ENCODE results near the gene MEA1.

Gene MEA1

DNA sequence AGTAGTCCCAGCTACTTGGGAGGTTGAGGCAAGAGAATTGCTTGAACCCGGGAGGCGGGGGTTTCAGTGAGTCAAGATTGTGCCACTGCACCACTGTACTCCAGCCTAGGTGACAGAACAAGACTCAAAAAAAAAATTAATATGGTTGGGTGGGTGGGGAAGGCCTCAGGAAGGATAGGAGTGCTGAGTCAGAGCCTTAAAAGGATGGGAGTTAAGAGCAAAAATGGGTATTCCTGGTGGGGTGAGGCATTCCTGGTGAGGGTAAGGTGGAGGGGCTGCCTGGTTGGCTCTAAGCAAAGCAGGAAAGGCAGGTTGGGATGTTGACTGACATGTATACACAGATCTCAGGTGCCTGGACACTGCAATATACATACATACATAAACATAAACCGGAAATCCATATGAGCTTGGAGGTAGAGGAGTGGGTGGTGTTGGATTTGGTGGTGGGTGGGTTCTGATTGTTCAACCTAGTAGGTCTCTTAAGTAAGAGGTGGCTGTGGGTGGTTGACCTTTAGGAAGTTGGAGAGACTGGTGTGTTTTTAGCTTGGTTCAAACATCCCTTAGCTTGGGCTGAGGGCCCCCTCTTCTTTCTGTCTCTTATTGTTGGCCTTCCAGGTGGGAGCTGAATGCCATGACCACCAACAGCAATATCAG is 6.4 kb upstream of the MEA1 start:
- H3K27ac ChIP-seq (ENCODE audit: low read length) = no peak overlapping the region
- H2AFZ ChIP-seq (ENCODE audit: low read depth, low read length) = no peak overlapping the region
- H3K79me2 ChIP-seq (ENCODE audit: low read length) = peaks cover 40% of the 10 kb centered on the region
- no peaks in the 10 kb centered on the region for H4K20me1 ChIP-seq (ENCODE audit: insufficient read depth, low read length)
- H3K4me3 ChIP-seq (ENCODE audit: low read length) = no peak overlapping the region
- H3K9me3 ChIP-seq (ENCODE audit: insufficient read depth, low read length) = no peaks in the 10 kb centered on the region
- peaks cover 37% of the 10 kb centered on the region for H3K36me3 ChIP-seq (replicated peaks; ENCODE audit: low read depth, low read length)
- no peak overlapping the region for H3K9ac ChIP-seq (ENCODE audit: low read length)
- peaks cover 19% of the 10 kb centered on the region for H3K4me1 ChIP-seq (ENCODE audit: low read length)
- no peak overlapping the region; the same call in 1 of the 2 replicates for H3K4me2 ChIP-seq (ENCODE audit: low read length)
- no peak for TF ChIP-seq EZH2phosphoT487 (IDR thresholded peaks at IDR 0.05; ENCODE audit: low read depth)
- TF ChIP-seq, protein P1, sequence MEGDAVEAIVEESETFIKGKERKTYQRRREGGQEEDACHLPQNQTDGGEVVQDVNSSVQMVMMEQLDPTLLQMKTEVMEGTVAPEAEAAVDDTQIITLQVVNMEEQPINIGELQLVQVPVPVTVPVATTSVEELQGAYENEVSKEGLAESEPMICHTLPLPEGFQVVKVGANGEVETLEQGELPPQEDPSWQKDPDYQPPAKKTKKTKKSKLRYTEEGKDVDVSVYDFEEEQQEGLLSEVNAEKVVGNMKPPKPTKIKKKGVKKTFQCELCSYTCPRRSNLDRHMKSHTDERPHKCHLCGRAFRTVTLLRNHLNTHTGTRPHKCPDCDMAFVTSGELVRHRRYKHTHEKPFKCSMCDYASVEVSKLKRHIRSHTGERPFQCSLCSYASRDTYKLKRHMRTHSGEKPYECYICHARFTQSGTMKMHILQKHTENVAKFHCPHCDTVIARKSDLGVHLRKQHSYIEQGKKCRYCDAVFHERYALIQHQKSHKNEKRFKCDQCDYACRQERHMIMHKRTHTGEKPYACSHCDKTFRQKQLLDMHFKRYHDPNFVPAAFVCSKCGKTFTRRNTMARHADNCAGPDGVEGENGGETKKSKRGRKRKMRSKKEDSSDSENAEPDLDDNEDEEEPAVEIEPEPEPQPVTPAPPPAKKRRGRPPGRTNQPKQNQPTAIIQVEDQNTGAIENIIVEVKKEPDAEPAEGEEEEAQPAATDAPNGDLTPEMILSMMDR (IDR thresholded peaks at IDR 0.05; ENCODE audit: low read depth, low read length) = no peak
- H3K27me3 ChIP-seq (ENCODE audit: low read depth, low read length) = no peaks in the 10 kb centered on the region

DNA sequence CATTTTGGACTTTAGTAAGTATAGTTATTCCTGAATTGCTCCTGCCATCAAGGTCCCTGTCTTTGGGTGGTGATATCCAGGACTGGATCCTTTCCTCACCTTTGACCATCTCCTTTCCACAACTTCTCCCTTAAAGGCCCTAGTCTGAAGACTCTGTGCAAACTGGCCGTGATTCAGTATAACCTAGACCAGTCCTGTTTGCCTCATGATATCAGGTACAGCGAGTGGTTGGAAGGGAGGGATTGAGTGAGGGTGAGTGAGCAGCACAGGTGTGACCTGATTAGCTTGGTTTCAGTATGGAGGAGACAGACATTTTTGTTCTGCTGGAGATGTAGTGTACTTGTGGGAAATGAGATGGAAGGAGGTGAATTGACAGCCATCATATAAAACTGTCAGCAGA is 5.4 kb upstream of the MEA1 start:
- no peaks in the 10 kb centered on the region for H3K9me3 ChIP-seq (ENCODE audit: insufficient read depth, low read length)
- no peak overlapping the region for H2AFZ ChIP-seq (ENCODE audit: low read depth, low read length)
- no peaks in the 10 kb centered on the region for H4K20me1 ChIP-seq (ENCODE audit: insufficient read depth, low read length)
- H3K4me2 ChIP-seq (ENCODE audit: low read length) = no peak overlapping the region
- H3K9ac ChIP-seq (ENCODE audit: low read length) = no peak overlapping the region
- H3K27me3 ChIP-seq (ENCODE audit: low read depth, low read length) = no peaks in the 10 kb centered on the region
- peaks cover 19% of the 10 kb centered on the region for H3K4me1 ChIP-seq (ENCODE audit: low read length)
- peaks cover 45% of the 10 kb centered on the region for H3K79me2 ChIP-seq (ENCODE audit: low read length)
- no peak overlapping the region for H3K27ac ChIP-seq (ENCODE audit: low read length)
- TF ChIP-seq, protein P1 (IDR thresholded peaks at IDR 0.05; ENCODE audit: low read depth, low read length) = no peak
- no peak for TF ChIP-seq EZH2phosphoT487 (IDR thresholded peaks at IDR 0.05; ENCODE audit: low read depth)
- peaks cover 27% of the 10 kb centered on the region for H3K36me3 ChIP-seq (replicated peaks; ENCODE audit: low read depth, low read length)
- no peak overlapping the region for H3K4me3 ChIP-seq (ENCODE audit: low read length)

DNA sequence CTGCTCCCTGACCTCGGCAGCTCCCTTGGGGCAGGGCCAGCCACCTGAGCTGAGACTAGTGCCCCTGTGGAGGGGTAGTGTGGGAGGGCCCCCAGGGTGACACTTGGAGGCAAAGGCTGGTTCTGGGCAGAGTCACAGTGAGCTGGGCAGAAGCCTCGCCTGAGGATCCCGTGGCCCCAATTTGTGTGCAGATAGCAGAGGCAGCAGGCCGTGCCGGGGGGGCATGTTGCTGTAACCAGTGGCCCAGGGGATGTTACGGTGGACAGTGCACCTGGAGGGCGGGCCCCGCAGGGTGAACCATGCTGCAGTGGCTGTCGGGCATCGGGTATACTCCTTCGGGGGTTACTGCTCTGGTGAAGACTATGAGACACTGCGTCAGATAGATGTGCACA is 3.2 kb upstream of the MEA1 start:
- TF ChIP-seq, protein P1 (IDR thresholded peaks at IDR 0.05; ENCODE audit: low read depth, low read length) = no peak
- no peak for TF ChIP-seq EZH2phosphoT487 (IDR thresholded peaks at IDR 0.05; ENCODE audit: low read depth)
- no peaks in the 10 kb centered on the region for H3K9me3 ChIP-seq (ENCODE audit: insufficient read depth, low read length)
- peaks cover 36% of the 10 kb centered on the region for H3K79me2 ChIP-seq (ENCODE audit: low read length)
- peaks cover 28% of the 10 kb centered on the region for H3K36me3 ChIP-seq (replicated peaks; ENCODE audit: low read depth, low read length)
- no peaks in the 10 kb centered on the region for H3K27me3 ChIP-seq (ENCODE audit: low read depth, low read length)
- no peak overlapping the region for H3K4me3 ChIP-seq (ENCODE audit: low read length)
- no peak overlapping the region for H2AFZ ChIP-seq (ENCODE audit: low read depth, low read length)
- no peak overlapping the region for H3K27ac ChIP-seq (ENCODE audit: low read length)
- H3K4me2 ChIP-seq (ENCODE audit: low read length) = no peak overlapping the region
- H3K4me1 ChIP-seq (ENCODE audit: low read length) = peaks cover 20% of the 10 kb centered on the region
- H4K20me1 ChIP-seq (ENCODE audit: insufficient read depth, low read length) = no peaks in the 10 kb centered on the region
- no peak overlapping the region for H3K9ac ChIP-seq (ENCODE audit: low read length)

DNA sequence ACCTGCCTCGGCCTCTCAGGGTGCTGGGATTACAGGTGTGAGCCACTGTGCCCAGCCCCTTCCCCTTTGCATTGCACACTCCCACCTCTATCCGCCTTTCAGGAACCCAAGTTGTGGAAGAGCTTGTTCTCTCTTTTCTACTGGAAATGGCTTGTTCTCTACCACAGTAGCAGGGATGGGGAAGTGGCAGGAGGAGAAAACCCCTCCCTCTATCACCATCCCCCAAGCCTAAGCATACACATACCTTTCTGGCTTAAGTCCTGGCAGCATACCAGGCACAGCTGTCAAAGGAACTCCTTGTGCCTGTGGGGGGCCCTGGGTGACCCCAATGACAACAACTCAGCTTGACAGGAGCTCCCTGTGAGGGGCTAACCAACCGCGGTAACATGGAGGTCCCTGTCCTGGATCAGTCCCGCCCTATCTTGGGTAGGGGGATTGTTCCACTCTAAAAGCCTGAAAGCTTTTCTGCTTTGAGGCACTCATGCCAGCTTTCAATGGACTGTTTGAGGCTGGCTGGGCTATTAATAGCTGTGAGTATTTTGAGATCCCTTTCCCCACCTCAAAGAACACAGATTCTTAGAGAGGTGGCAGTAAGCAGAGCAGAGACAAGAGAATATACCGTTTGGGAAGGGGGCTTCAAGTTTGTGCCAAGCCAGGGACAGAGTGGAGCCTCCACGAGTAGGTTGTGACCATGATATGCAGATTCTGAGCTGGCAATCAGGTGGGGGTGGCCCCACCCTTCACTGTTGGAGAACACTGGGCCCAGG is 2.6 kb upstream of the MEA1 start:
- no peaks in the 10 kb centered on the region for H3K9me3 ChIP-seq (ENCODE audit: insufficient read depth, low read length)
- no peak overlapping the region for H3K4me3 ChIP-seq (ENCODE audit: low read length)
- H2AFZ ChIP-seq (ENCODE audit: low read depth, low read length) = no peak overlapping the region
- H3K36me3 ChIP-seq (replicated peaks; ENCODE audit: low read depth, low read length) = peaks cover 34% of the 10 kb centered on the region
- no peak overlapping the region for H3K27ac ChIP-seq (ENCODE audit: low read length)
- H4K20me1 ChIP-seq (ENCODE audit: insufficient read depth, low read length) = no peaks in the 10 kb centered on the region
- no peak overlapping the region for H3K4me2 ChIP-seq (ENCODE audit: low read length)
- no peaks in the 10 kb centered on the region for H3K27me3 ChIP-seq (ENCODE audit: low read depth, low read length)
- no peak overlapping the region for H3K9ac ChIP-seq (ENCODE audit: low read length)
- TF ChIP-seq, protein P1 (IDR thresholded peaks at IDR 0.05; ENCODE audit: low read depth, low read length) = no peak
- no peak for TF ChIP-seq EZH2phosphoT487 (IDR thresholded peaks at IDR 0.05; ENCODE audit: low read depth)
- peaks cover 20% of the 10 kb centered on the region for H3K4me1 ChIP-seq (ENCODE audit: low read length)
- peaks cover 31% of the 10 kb centered on the region for H3K79me2 ChIP-seq (ENCODE audit: low read length)
